HepG2 (cell line): Measurements from ENCODE around the gene PMEL. TPM values are rescaled to one million over a fixed set of nuclear protein-coding genes. Genes with fewer than 3 reads are reported as not detected.

Source experiments
- GATAD1 ChIP-seq: IDR thresholded peaks from 2 replicates; pipeline ENCODE4 v1.6.1; 2016; ENCODE audit warnings: missing genetic modification reagents, missing compliant biosample characterization
- HDAC6 ChIP-seq: fragments of 200-600 bp; sonication (generic); IDR thresholded peaks from 2 replicates; pipeline ENCODE4 v1.7.0; 2017; ENCODE audit warnings: mild to moderate bottlenecking, antibody characterized with exemption, low read length, low read depth
- MLLT10 ChIP-seq: sonication (generic); formaldehyde crosslinking; IDR thresholded peaks from 2 replicates; pipeline ENCODE4 v1.4.0; 2020; ENCODE audit warnings: missing genetic modification reagents
- NR2C2 ChIP-seq: sonication (generic); formaldehyde crosslinking; IDR thresholded peaks from 2 replicates; pipeline ENCODE4 v1.4.0; 2020; ENCODE audit warnings: missing genetic modification reagents, mild to moderate bottlenecking, moderate library complexity, borderline replicate concordance
- RBM39 ChIP-seq: fragments of 200-400 bp; formaldehyde crosslinking; IDR thresholded peaks from one replicate; pipeline ENCODE4 v1.6.1; 2018; ENCODE audit warnings: antibody characterized with exemption, mild to moderate bottlenecking, low read depth, low read length; ENCODE audit not compliant: poor library complexity, severe bottlenecking
- SOX13 ChIP-seq, 3 experiments: fragments of 450-650 bp in 1 of 3; sonication (generic) in 1 of 3; formaldehyde crosslinking in 1 of 3; IDR thresholded peaks in 2 of 3; conservative IDR thresholded peaks in 1 of 3; 2 replicates each; pipeline versions ENCODE4 v1.5.0 to v1.6.1; 2016 to 2020; ENCODE audit warnings: antibody characterized with exemption in 1 of 3, mild to moderate bottlenecking in 1 of 3, missing compliant biosample characterization in 1 of 3, missing genetic modification reagents in 1 of 3, moderate library complexity in 1 of 3
- TGIF2 ChIP-seq: IDR thresholded peaks from 2 replicates; pipeline ENCODE4 v1.6.1; 2016; ENCODE audit warnings: control low read depth, missing compliant biosample characterization
- ZNF136 ChIP-seq: sonication (generic); formaldehyde crosslinking; IDR thresholded peaks from 2 replicates; pipeline ENCODE4 v1.8.1; 2022; ENCODE audit warnings: low read depth, mild to moderate bottlenecking, moderate library complexity, missing genetic modification reagents
- ZNF251 ChIP-seq: sonication (generic); formaldehyde crosslinking; IDR thresholded peaks from 2 replicates; pipeline ENCODE4 v1.9.0; 2021; ENCODE audit warnings: mild to moderate bottlenecking, missing genetic modification reagents
- ZNF343 ChIP-seq: sonication (generic); formaldehyde crosslinking; IDR thresholded peaks from 2 replicates; pipeline ENCODE4 v1.4.0; 2020; ENCODE audit warnings: mild to moderate bottlenecking, missing genetic modification reagents
- ZNF567 ChIP-seq: sonication (generic); formaldehyde crosslinking; IDR thresholded peaks from 2 replicates; pipeline ENCODE4 v1.8.1; 2023; ENCODE audit warnings: mild to moderate bottlenecking, missing genetic modification reagents, borderline replicate concordance
- polyA plus RNA-seq, 8 experiments: library from polyadenylated mRNA; depleted of rRNA in 3 of 8; stranded (reverse) in 7 of 8; unstranded in 1 of 8; fragments of >200 nt; fragmentation: Illumina TruSeq in 4 of 8; extraction: Trizol in 4 of 8; gene quantifications; 2 replicates each; pipeline versions ENCODE4 v1.2.1 to v1.2.3, GENCODE V29; 2011 to 2016; ENCODE audit warnings: low read depth in 4 of 8, missing spikeins in 1 of 8, mixed read lengths in 1 of 8; ENCODE audit not compliant: insufficient read depth in 1 of 8
- total RNA-seq, 5 experiments: library from RNA; depleted of rRNA; stranded (reverse); fragments of >200 nt; fragmentation: Illumina TruSeq; extraction: Trizol; gene quantifications; 2 replicates each; pipeline ENCODE4 v1.2.3, GENCODE V29; 2016; ENCODE audit warnings: low read depth in 1 of 5
- TF ChIP-seq, protein P1 (sequence below), 2 experiments: fragments of 450-650 bp in 1 of 2; sonication (generic) in 1 of 2; formaldehyde crosslinking in 1 of 2; IDR thresholded peaks; 2 replicates each; pipeline versions ENCODE4 v1.6.1 to v1.8.0; 2016 to 2022; ENCODE audit warnings: antibody characterized with exemption in 1 of 2, mild to moderate bottlenecking in 1 of 2, missing genetic modification reagents in 1 of 2
- TF ChIP-seq, protein P2 (sequence below): sonication (generic); formaldehyde crosslinking; IDR thresholded peaks from 2 replicates; pipeline ENCODE4 v1.4.0; 2020; ENCODE audit warnings: mild to moderate bottlenecking, missing genetic modification reagents
- TF ChIP-seq, protein P3 (sequence below): sonication (generic); formaldehyde crosslinking; IDR thresholded peaks from 2 replicates; pipeline ENCODE4 v1.8.1; 2023; ENCODE audit warnings: missing genetic modification reagents, mild to moderate bottlenecking, borderline replicate concordance
- TF ChIP-seq, protein P4 (sequence below): IDR thresholded peaks from 2 replicates; pipeline ENCODE4 v1.6.1; 2012; ENCODE audit warnings: low read length, improper control_type of control experiment

The PMEL gene
- total and polyA plus RNA-seq, 2 of the 13 experiments (the other 11 are each of a cell fraction or from before 2014, with no cell fraction given): 0.49 to 3.3 TPM

DNA sequence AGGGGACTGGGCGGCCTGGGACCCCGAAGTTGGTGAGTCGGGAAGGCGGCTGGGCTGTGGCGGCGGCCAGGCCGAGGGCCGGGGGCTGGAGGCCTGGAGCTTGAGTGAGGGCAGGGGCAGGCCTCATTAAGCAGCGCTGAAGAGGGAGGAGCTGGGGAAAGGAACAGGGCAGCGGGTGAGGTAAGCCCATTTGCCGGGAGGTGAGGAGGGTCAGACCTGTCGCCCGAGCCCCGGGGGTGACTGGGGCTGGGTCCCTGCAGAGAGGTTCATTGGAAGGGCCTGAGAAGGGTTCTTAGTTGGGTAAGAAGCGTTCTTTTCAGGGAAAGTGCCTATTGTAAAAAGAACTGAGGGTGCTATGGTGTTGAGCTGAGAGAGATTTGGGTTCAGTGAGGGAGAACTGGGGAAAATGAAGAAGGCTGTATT, 8.5 kb upstream of the PMEL start (continued):
- TF ChIP-seq, protein P1, sequence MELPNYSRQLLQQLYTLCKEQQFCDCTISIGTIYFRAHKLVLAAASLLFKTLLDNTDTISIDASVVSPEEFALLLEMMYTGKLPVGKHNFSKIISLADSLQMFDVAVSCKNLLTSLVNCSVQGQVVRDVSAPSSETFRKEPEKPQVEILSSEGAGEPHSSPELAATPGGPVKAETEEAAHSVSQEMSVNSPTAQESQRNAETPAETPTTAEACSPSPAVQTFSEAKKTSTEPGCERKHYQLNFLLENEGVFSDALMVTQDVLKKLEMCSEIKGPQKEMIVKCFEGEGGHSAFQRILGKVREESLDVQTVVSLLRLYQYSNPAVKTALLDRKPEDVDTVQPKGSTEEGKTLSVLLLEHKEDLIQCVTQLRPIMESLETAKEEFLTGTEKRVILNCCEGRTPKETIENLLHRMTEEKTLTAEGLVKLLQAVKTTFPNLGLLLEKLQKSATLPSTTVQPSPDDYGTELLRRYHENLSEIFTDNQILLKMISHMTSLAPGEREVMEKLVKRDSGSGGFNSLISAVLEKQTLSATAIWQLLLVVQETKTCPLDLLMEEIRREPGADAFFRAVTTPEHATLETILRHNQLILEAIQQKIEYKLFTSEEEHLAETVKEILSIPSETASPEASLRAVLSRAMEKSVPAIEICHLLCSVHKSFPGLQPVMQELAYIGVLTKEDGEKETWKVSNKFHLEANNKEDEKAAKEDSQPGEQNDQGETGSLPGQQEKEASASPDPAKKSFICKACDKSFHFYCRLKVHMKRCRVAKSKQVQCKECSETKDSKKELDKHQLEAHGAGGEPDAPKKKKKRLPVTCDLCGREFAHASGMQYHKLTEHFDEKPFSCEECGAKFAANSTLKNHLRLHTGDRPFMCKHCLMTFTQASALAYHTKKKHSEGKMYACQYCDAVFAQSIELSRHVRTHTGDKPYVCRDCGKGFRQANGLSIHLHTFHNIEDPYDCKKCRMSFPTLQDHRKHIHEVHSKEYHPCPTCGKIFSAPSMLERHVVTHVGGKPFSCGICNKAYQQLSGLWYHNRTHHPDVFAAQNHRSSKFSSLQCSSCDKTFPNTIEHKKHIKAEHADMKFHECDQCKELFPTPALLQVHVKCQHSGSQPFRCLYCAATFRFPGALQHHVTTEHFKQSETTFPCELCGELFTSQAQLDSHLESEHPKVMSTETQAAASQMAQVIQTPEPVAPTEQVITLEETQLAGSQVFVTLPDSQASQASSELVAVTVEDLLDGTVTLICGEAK (IDR thresholded peaks at IDR 0.05): no peak
- TF ChIP-seq, protein P1 (CRISPR knock-in tag; IDR thresholded peaks at IDR 0.05): no peak
- TF ChIP-seq GATAD1: no peak
- no peak for TF ChIP-seq SOX13 (IDR thresholded peaks at IDR 0.05)
- TF ChIP-seq SOX13 (CRISPR knock-in tag; conservative IDR thresholded peaks at IDR 0.05 in 1 of 2, IDR thresholded peaks at IDR 0.05 in 1 of 2): no peak
- no peak for TF ChIP-seq ZNF251 (CRISPR knock-in tag)
- no peak for TF ChIP-seq ZNF343 (CRISPR knock-in tag)
- TF ChIP-seq, protein P2, sequence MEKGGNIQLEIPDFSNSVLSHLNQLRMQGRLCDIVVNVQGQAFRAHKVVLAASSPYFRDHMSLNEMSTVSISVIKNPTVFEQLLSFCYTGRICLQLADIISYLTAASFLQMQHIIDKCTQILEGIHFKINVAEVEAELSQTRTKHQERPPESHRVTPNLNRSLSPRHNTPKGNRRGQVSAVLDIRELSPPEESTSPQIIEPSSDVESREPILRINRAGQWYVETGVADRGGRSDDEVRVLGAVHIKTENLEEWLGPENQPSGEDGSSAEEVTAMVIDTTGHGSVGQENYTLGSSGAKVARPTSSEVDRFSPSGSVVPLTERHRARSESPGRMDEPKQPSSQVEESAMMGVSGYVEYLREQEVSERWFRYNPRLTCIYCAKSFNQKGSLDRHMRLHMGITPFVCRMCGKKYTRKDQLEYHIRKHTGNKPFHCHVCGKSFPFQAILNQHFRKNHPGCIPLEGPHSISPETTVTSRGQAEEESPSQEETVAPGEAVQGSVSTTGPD (CRISPR knock-in tag): no peak
- no peak for TF ChIP-seq MLLT10
- TF ChIP-seq NR2C2: no peak
- TF ChIP-seq, protein P3, sequence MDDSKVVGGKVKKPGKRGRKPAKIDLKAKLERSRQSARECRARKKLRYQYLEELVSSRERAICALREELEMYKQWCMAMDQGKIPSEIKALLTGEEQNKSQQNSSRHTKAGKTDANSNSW (CRISPR knock-in tag): no peak
- no peak for TF ChIP-seq ZNF567
- TF ChIP-seq ZNF136 (CRISPR knock-in tag): no peak
- TF ChIP-seq TGIF2: no peak
- TF ChIP-seq, protein P4, sequence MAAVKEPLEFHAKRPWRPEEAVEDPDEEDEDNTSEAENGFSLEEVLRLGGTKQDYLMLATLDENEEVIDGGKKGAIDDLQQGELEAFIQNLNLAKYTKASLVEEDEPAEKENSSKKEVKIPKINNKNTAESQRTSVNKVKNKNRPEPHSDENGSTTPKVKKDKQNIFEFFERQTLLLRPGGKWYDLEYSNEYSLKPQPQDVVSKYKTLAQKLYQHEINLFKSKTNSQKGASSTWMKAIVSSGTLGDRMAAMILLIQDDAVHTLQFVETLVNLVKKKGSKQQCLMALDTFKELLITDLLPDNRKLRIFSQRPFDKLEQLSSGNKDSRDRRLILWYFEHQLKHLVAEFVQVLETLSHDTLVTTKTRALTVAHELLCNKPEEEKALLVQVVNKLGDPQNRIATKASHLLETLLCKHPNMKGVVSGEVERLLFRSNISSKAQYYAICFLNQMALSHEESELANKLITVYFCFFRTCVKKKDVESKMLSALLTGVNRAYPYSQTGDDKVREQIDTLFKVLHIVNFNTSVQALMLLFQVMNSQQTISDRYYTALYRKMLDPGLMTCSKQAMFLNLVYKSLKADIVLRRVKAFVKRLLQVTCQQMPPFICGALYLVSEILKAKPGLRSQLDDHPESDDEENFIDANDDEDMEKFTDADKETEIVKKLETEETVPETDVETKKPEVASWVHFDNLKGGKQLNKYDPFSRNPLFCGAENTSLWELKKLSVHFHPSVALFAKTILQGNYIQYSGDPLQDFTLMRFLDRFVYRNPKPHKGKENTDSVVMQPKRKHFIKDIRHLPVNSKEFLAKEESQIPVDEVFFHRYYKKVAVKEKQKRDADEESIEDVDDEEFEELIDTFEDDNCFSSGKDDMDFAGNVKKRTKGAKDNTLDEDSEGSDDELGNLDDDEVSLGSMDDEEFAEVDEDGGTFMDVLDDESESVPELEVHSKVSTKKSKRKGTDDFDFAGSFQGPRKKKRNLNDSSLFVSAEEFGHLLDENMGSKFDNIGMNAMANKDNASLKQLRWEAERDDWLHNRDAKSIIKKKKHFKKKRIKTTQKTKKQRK: no peak
- TF ChIP-seq RBM39: peak; percentile 16
- no peak for TF ChIP-seq HDAC6
